GM18505 (cell line): ENCODE results near the gene KCNQ1.

Source experiments
- ATAC-seq: cut with Tn5 transposase; IDR thresholded peaks from one replicate; pipeline ENCODE4 v1.9.1; 2021; ENCODE audit not compliant: unreplicated experiment
- POLR2A ChIP-seq: IDR thresholded peaks from 4 replicates; pipeline ENCODE4 v1.6.1; 2011; ENCODE audit warnings: borderline replicate concordance; ENCODE audit not compliant: insufficient read depth, insufficient read length; ENCODE audit errors: extremely low read depth

KCNQ1 gene

GRCh38 chr11:2435288-2436012 is 9.4 kb upstream of the KCNQ1 start:
- ATAC-seq = no peak

GRCh38 chr11:2436013-2436520 is 8.7 kb upstream of the KCNQ1 start:
- no peak for TF ChIP-seq POLR2A
- no peak for ATAC-seq

More at GRCh38 chr11:2435288-2436012, 9.4 kb upstream of the KCNQ1 start:
- TF ChIP-seq POLR2A = no peak

GRCh38 chr11:2436521-2437031 is 8.2 kb upstream of the KCNQ1 start:
- TF ChIP-seq POLR2A = no peak
- no peak for ATAC-seq

GRCh38 chr11:2437516-2437915 is 7.3 kb upstream of the KCNQ1 start:
- no peak for ATAC-seq
- no peak for TF ChIP-seq POLR2A

GRCh38 chr11:2439820-2440219 is 5.0 kb upstream of the KCNQ1 start:
- no peak for ATAC-seq
- TF ChIP-seq POLR2A = no peak

- no peak for ATAC-seq
These were observed 4.2 kb upstream of the KCNQ1 start for GRCh38 chr11:2440646-2441045.

GRCh38 chr11:2441171-2441570 is 3.6 kb upstream of the KCNQ1 start:
- no peak for TF ChIP-seq POLR2A
- ATAC-seq = no peak

More at GRCh38 chr11:2440646-2441045, 4.2 kb upstream of the KCNQ1 start:
- no peak for TF ChIP-seq POLR2A

- no peak for ATAC-seq
- no peak for TF ChIP-seq POLR2A
These were observed 2.2 kb upstream of the KCNQ1 start for GRCh38 chr11:2442589-2442988.

GRCh38 chr11:2443406-2443805 is 1.4 kb upstream of the KCNQ1 start:
- no peak for ATAC-seq
- TF ChIP-seq POLR2A = no peak

GRCh38 chr11:2443881-2444820 is 657 bp upstream of the KCNQ1 start, which contains the start of gene TRPM5:
TRPM5 (minus strand) TSS chr11:2444514; CDS start chr11:2423036, 21,478 bp downstream.
- TF ChIP-seq POLR2A = no peak
- ATAC-seq = no peak

GRCh38 chr11:2445746-2446551 is 1.1 kb downstream of the KCNQ1 start:
- ATAC-seq = no peak

GRCh38 chr11:2446590-2447252 is 1.9 kb downstream of the KCNQ1 start:
- no peak for ATAC-seq

More at GRCh38 chr11:2445746-2446551, 1.1 kb downstream of the KCNQ1 start:
- TF ChIP-seq POLR2A = no peak

More at GRCh38 chr11:2446590-2447252, 1.9 kb downstream of the KCNQ1 start:
- TF ChIP-seq POLR2A = no peak
